MM.1S (cell line): ENCODE measurements around the gene GPX4.

Experiments
- DNase-seq: peaks from one replicate; pipeline ENCODE4 v3.0.0-alpha.2; 2015
- H2AFZ ChIP-seq: fragments of 300-600 bp; sonication (generic); 2 replicates; pipeline ENCODE4 v1.6.0; 2016; ENCODE audit warnings: antibody characterized with exemption, low read length
- H3F3A ChIP-seq: fragments of 300-600 bp; sonication (generic); 2 replicates; pipeline ENCODE4 v1.6.1; 2016; ENCODE audit warnings: mild to moderate bottlenecking, antibody characterized with exemption, low read length, moderate library complexity, mixed read lengths; ENCODE audit not compliant: insufficient read depth
- H3K27ac ChIP-seq: fragments of 300-600 bp; sonication (generic); 2 replicates; pipeline ENCODE4 v1.5.1; 2016; ENCODE audit warnings: mild to moderate bottlenecking, low read length
- H3K27me3 ChIP-seq: fragments of 300-600 bp; sonication (generic); replicated peaks from 2 replicates; pipeline ENCODE4 v1.6.0; 2016; ENCODE audit warnings: low read length; ENCODE audit not compliant: insufficient read depth
- H3K36me3 ChIP-seq: fragments of 300-600 bp; sonication (generic); replicated peaks from 2 replicates; pipeline ENCODE4 v1.6.1; 2016; ENCODE audit warnings: mild to moderate bottlenecking, low read length, mixed read lengths; ENCODE audit not compliant: insufficient read depth
- H3K4me1 ChIP-seq: fragments of 300-600 bp; sonication (generic); 2 replicates; pipeline ENCODE4 v1.6.1; 2016; ENCODE audit warnings: low read length, mixed read lengths
- H3K4me2 ChIP-seq: fragments of 300-600 bp; sonication (generic); 2 replicates; pipeline ENCODE4 v1.6.0; 2016; ENCODE audit warnings: low read depth, low read length
- H3K4me3 ChIP-seq: fragments of 300-600 bp; sonication (generic); 2 replicates; pipeline ENCODE4 v1.5.1; 2016; ENCODE audit warnings: low read length, mixed read lengths
- H3K79me2 ChIP-seq: fragments of 300-600 bp; sonication (generic); 2 replicates; pipeline ENCODE4 v1.6.1; 2016; ENCODE audit warnings: mixed run types, low read length, mixed read lengths
- H3K9ac ChIP-seq: fragments of 300-600 bp; sonication (generic); 2 replicates; pipeline ENCODE4 v1.6.1; 2016; ENCODE audit warnings: low read length, mixed read lengths
- H3K9me2 ChIP-seq: fragments of 300-600 bp; sonication (generic); replicated peaks from 2 replicates; pipeline ENCODE4 v1.6.1; 2016; ENCODE audit warnings: mild to moderate bottlenecking, low read length, mixed read lengths; ENCODE audit not compliant: insufficient read depth
- H3K9me3 ChIP-seq: fragments of 300-600 bp; sonication (generic); replicated peaks from 2 replicates; pipeline ENCODE4 v1.6.1; 2016; ENCODE audit warnings: mild to moderate bottlenecking, low read length, mixed read lengths; ENCODE audit not compliant: insufficient read depth
- H4K20me1 ChIP-seq: fragments of 300-600 bp; sonication (generic); 2 replicates; pipeline ENCODE4 v1.6.1; 2016; ENCODE audit warnings: mild to moderate bottlenecking, low read length, moderate library complexity, mixed read lengths; ENCODE audit not compliant: insufficient read depth
- EZH2 ChIP-seq: fragments of 300-600 bp; sonication (generic); optimal IDR thresholded peaks from 2 replicates; pipeline ENCODE3; 2017; ENCODE audit warnings: low read depth, mild to moderate bottlenecking, antibody characterized with exemption, low read length, mixed read lengths
- EZH2phosphoT487 ChIP-seq: fragments of 300-600 bp; sonication (generic); IDR thresholded peaks from 2 replicates; pipeline ENCODE4 v1.6.1; 2018; ENCODE audit warnings: antibody characterized with exemption, low read length
- TF ChIP-seq, protein P1 (sequence below): fragments of 300-600 bp; sonication (generic); IDR thresholded peaks from 2 replicates; pipeline ENCODE4 v1.5.1; 2016; ENCODE audit warnings: antibody characterized with exemption, low read length, mixed read lengths

The GPX4 gene

DNA sequence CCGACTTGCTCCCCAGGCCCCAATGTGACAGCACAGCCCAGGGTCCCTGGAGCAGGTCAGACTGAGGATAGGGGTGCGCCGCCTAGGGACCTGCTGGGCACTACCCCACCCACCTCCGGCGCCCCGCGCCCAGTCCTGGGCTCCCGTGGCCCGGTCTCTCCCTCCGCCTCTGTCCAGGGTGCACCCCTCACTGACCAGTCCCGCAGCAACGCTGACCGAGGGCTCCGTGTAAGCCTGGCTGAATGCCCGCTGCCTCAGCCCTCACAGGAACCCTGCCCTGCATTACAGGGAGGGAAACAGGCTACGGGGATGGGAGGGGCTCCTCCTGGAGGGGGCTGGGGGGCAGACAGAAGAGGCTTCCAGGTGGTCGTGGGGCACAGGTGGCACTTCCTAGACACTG, 31.7 kb downstream of the GPX4 start:
- Histone ChIP-seq H3K36me3 (no peaks in the 10 kb centered on the region), H4K20me1 (no peaks in the 10 kb centered on the region), H3F3A (peaks cover 27% of the 10 kb centered on the region), H3K27ac (no peak overlapping the region), H3K4me1 (peaks cover 24% of the 10 kb centered on the region; the same call in 1 of the 2 replicates), H3K4me2 (no peak overlapping the region), H3K9me2 (no peaks in the 10 kb centered on the region), H3K9ac (no peak overlapping the region), H3K9me3 (no peaks in the 10 kb centered on the region), H3K79me2 (peaks cover 37% of the 10 kb centered on the region), H2AFZ (no peak overlapping the region), H3K4me3 (no peak overlapping the region), H3K27me3 (no peaks in the 10 kb centered on the region)
- no peak for DNase-seq
- TF ChIP-seq EZH2phosphoT487 = no peak
- no peak for TF ChIP-seq EZH2
- TF ChIP-seq, protein P1, sequence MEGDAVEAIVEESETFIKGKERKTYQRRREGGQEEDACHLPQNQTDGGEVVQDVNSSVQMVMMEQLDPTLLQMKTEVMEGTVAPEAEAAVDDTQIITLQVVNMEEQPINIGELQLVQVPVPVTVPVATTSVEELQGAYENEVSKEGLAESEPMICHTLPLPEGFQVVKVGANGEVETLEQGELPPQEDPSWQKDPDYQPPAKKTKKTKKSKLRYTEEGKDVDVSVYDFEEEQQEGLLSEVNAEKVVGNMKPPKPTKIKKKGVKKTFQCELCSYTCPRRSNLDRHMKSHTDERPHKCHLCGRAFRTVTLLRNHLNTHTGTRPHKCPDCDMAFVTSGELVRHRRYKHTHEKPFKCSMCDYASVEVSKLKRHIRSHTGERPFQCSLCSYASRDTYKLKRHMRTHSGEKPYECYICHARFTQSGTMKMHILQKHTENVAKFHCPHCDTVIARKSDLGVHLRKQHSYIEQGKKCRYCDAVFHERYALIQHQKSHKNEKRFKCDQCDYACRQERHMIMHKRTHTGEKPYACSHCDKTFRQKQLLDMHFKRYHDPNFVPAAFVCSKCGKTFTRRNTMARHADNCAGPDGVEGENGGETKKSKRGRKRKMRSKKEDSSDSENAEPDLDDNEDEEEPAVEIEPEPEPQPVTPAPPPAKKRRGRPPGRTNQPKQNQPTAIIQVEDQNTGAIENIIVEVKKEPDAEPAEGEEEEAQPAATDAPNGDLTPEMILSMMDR = no peak

- H3K4me1 ChIP-seq = peaks cover 18% of the 10 kb centered on the region; the same call in 1 of the 2 replicates
- no peak overlapping the region for H3K9ac ChIP-seq
- H4K20me1 ChIP-seq = no peaks in the 10 kb centered on the region
- H2AFZ ChIP-seq = no peak overlapping the region
- H3F3A ChIP-seq = peaks cover 24% of the 10 kb centered on the region
- H3K36me3 ChIP-seq = no peaks in the 10 kb centered on the region
- H3K9me3 ChIP-seq = no peaks in the 10 kb centered on the region
- H3K79me2 ChIP-seq = peaks cover 31% of the 10 kb centered on the region
- H3K4me2 ChIP-seq = no peak overlapping the region
- no peaks in the 10 kb centered on the region for H3K27me3 ChIP-seq
- H3K9me2 ChIP-seq = no peaks in the 10 kb centered on the region
- TF ChIP-seq EZH2phosphoT487 = no peak
- TF ChIP-seq EZH2 = no peak
- no peak overlapping the region for H3K4me3 ChIP-seq
- DNase-seq = no peak
- no peak overlapping the region for H3K27ac ChIP-seq
Observed at GRCh38 chr19:1136201-1136600, 32.4 kb downstream of the GPX4 start.

DNA sequence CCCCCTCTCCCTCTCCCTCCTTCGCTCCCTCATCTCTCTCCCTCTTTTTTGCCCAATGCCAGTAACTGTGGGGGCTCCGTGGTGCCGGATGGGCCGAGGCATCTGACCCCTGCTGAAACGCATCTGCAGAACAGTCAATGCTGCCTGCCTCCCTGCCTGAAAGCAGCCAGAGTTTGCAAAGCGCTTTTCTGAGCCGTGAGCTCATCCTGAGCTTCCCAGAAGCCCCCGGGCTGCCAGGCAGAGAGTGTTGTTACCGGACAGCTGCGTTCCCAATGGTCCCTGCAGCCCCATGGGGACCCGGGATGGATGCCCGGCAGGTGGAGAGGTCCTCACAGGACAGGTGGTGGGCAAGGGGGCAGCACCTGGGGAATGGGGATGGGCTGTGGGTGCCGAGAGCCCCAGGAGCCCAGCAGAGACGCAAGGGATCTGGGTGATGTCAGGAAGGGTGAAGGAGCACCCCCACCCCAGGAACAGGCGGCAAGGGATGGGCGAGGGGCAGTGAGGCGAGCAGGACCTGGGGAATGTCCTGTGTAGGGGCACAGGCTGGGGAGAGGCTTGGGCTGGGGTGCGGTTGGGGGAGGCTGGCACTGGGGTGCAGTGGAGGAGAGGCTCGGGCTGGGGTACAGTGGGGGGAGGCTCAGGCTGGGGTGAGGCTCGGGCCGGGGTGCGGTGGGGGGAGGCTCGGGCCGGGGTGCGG, 33.0 kb downstream of the GPX4 start:
- no peak overlapping the region for H3K4me2 ChIP-seq
- no peak overlapping the region for H3K4me3 ChIP-seq
- peaks cover 13% of the 10 kb centered on the region; the same call in 1 of the 2 replicates for H3K4me1 ChIP-seq
- H3K27me3 ChIP-seq = no peaks in the 10 kb centered on the region
- peaks cover 19% of the 10 kb centered on the region for H3F3A ChIP-seq
- H3K9me2 ChIP-seq = no peaks in the 10 kb centered on the region
- H4K20me1 ChIP-seq = no peaks in the 10 kb centered on the region
- H3K36me3 ChIP-seq = no peaks in the 10 kb centered on the region
- TF ChIP-seq EZH2 = no peak
- peaks cover 25% of the 10 kb centered on the region for H3K79me2 ChIP-seq
- no peak for DNase-seq
- H2AFZ ChIP-seq = no peak overlapping the region
- H3K9me3 ChIP-seq = no peaks in the 10 kb centered on the region
- no peak overlapping the region for H3K27ac ChIP-seq
- no peak overlapping the region for H3K9ac ChIP-seq

GRCh38 chr19:1138121-1138520, 34.3 kb downstream of the GPX4 start:
- Histone ChIP-seq H3K27me3 (no peaks in the 10 kb centered on the region), H3K27ac (no peak overlapping the region), H3K9me3 (no peaks in the 10 kb centered on the region), H3K9me2 (no peaks in the 10 kb centered on the region), H3K79me2 (peaks cover 16% of the 10 kb centered on the region), H3K4me1 (peaks cover 8% of the 10 kb centered on the region; the same call in 1 of the 2 replicates), H3K4me3 (no peak overlapping the region), H3K36me3 (no peaks in the 10 kb centered on the region), H3K9ac (no peak overlapping the region), H3F3A (peaks cover 5% of the 10 kb centered on the region), H3K4me2 (no peak overlapping the region), H2AFZ (no peak overlapping the region), H4K20me1 (no peaks in the 10 kb centered on the region)
- TF ChIP-seq, protein P1 = no peak
- TF ChIP-seq EZH2 (no peak), EZH2phosphoT487 (no peak)
- no peak for DNase-seq
